ENCODE measurements around the gene KAT6B. TPM values are rescaled to one million over a fixed set of nuclear protein-coding genes. Genes with fewer than 3 reads are reported as not detected.

The KAT6B gene
- total and polyA plus RNA-seq, 2 of the 8 experiments (the other 6 are each of a cell fraction or from before 2014, with no cell fraction given): 7.3 to 30.8 TPM

- H3K79me1 ChIP-seq (ENCODE audit: low read depth, low read length): no peaks in the 10 kb centered on the region
- no peak overlapping the region for H3K23ac ChIP-seq (ENCODE audit: insufficient read length)
- no peak overlapping the region for H2AK5ac ChIP-seq (ENCODE audit: low read depth, low read length)
- H3K56ac ChIP-seq (replicated peaks; ENCODE audit: insufficient read length, low read depth, low read length): no peak overlapping the region
- ChIA-PET POLR2A (ENCODE audit: partially characterized antibody) (no interaction called here), CTCF (ENCODE audit: partially characterized antibody) (interaction anchor here (0.8 to 1.6 kb wide), 3 partner anchors 9 to 39 kb away, joined by 3 to 6 read pairs (median 3); no protein-coding TSS in a partner anchor)
- H3K36me3 ChIP-seq (ENCODE audit: control insufficient read depth in 2 of 4, insufficient read depth in 4 of 4, low read length in 3 of 4): peaks cover 0 to 7% (median 0%) of the 10 kb centered on the region in 4 experiments; a peak in 2 of 8 replicates
- H4K20me1 ChIP-seq (replicated peaks in 1 of 2; ENCODE audit: control insufficient read depth in 1 of 2, insufficient read depth in 2 of 2, low read length in 2 of 2): no peaks in the 10 kb centered on the region
- H3K14ac ChIP-seq (ENCODE audit: insufficient read length): no peak overlapping the region
- 92% methylated on average over 2 of the region's 2 CpGs; no CpG with 5 or more reads in 1 of the 2 experiments for WGBS, 2 experiments (ENCODE audit: extremely low coverage in 1 of 2, insufficient coverage in 1 of 2, insufficient read length in 1 of 2, insufficient replicate concordance in 2 of 2, low coverage in 1 of 2, low lambda C conversion rate in 2 of 2, missing lambda C conversion rate in 1 of 2)
- no peak overlapping the region for H3K27ac ChIP-seq (ENCODE audit: low read depth, low read length)
- FAIRE-seq (no peak), DNase-seq (ENCODE audit: low read depth in 1 of 2, low spot score in 2 of 2) (no peak)
- no peak overlapping the region for H3K9ac ChIP-seq (replicated peaks in 1 of 4; ENCODE audit: extremely low read depth in 1 of 4, low read depth in 3 of 4, low read length in 3 of 4)
- H2AFZ ChIP-seq (ENCODE audit: low read length): no peak overlapping the region
- no peak for TF ChIP-seq KDM1A (IDR thresholded peaks at IDR 0.05; ENCODE audit: borderline replicate concordance, low read length)
- TF ChIP-seq BCL11A (IDR thresholded peaks at IDR 0.05; ENCODE audit: low read depth in 2 of 2, low read length in 2 of 2): no peak
- no peak for TF ChIP-seq CREB1 (IDR thresholded peaks at IDR 0.05)
- no peak for TF ChIP-seq BACH1 (IDR thresholded peaks at IDR 0.05; ENCODE audit: low read length)
- TF ChIP-seq PHF8 (conservative IDR thresholded peaks at IDR 0.05; ENCODE audit: low read depth, low read length): no peak
- no peak for TF ChIP-seq TAF1 (IDR thresholded peaks at IDR 0.05; ENCODE audit: low read depth, low read length)
- no peak for TF ChIP-seq BRCA1 (IDR thresholded peaks at IDR 0.05; ENCODE audit: low read depth, low read length)
- no peak for TF ChIP-seq POU5F1 (IDR thresholded peaks at IDR 0.05; ENCODE audit: low read depth, low read length)
- no peak for TF ChIP-seq POLR2AphosphoS5 (IDR thresholded peaks at IDR 0.05; ENCODE audit: low read depth, low read length)
- TF ChIP-seq NRF1 (IDR thresholded peaks at IDR 0.05; ENCODE audit: low read depth, low read length): no peak
- TF ChIP-seq ATF2 (IDR thresholded peaks at IDR 0.05; ENCODE audit: low read length): no peak
- H4K8ac ChIP-seq (ENCODE audit: extremely low read depth, insufficient read depth, low read length): no peak overlapping the region
- no peak overlapping the region for H3K4ac ChIP-seq (replicated peaks; ENCODE audit: insufficient read length, low read depth, low read length)
- peaks cover 0 to 4% (median 0%) of the 10 kb centered on the region in 4 experiments; a peak in 3 of 7 replicates for H3K4me1 ChIP-seq (replicated peaks in 1 of 4; ENCODE audit: control insufficient read depth in 3 of 4, insufficient read depth in 4 of 4, low read length in 3 of 4)
- H3K79me2 ChIP-seq (ENCODE audit: control insufficient read depth in 1 of 2, insufficient read depth in 2 of 2, low read length in 2 of 2): no peaks in the 10 kb centered on the region
- H3K23me2 ChIP-seq (ENCODE audit: low read depth, low read length): no peaks in the 10 kb centered on the region
- no peak overlapping the region for H2BK15ac ChIP-seq (ENCODE audit: low read length)
- H3K4me3 ChIP-seq (ENCODE audit: extremely low read depth in 1 of 4, insufficient read depth in 2 of 4, low read depth in 3 of 4, low read length in 4 of 4): no peak overlapping the region
- peaks cover 0 to 1% (median 0%) of the 10 kb centered on the region in 4 experiments; a peak in 1 of 7 replicates for H3K27me3 ChIP-seq (replicated peaks in 1 of 4; ENCODE audit: control insufficient read depth in 3 of 4, extremely low read depth in 1 of 4, insufficient read depth in 3 of 4, low read length in 3 of 4)
- H2BK120ac ChIP-seq (replicated peaks; ENCODE audit: low read depth, low read length): no peak overlapping the region
- no peak overlapping the region for H2BK12ac ChIP-seq (ENCODE audit: low read depth, low read length)
- no peak overlapping the region for H4K5ac ChIP-seq (ENCODE audit: insufficient read length, low read depth, low read length)
- no peak overlapping the region for H3K18ac ChIP-seq (ENCODE audit: extremely low read depth, low read length)
- no peak overlapping the region for H3K4me2 ChIP-seq (ENCODE audit: insufficient read depth in 1 of 2, low read depth in 2 of 2, low read length in 2 of 2)
- no peak overlapping the region for H2BK20ac ChIP-seq (ENCODE audit: low read length)
- H4K91ac ChIP-seq (replicated peaks; ENCODE audit: insufficient read length, low read length): no peak overlapping the region
- H2BK5ac ChIP-seq (ENCODE audit: low read depth, low read length): no peak overlapping the region
- H3K9me3 ChIP-seq (ENCODE audit: insufficient read depth in 2 of 2, low read depth in 1 of 2, low read length in 1 of 2): no peaks in the 10 kb centered on the region
These were observed 147.5 kb downstream of the KAT6B start for GRCh38 chr10:74973741-74974392.

All from H1 (cell line).